HL-60/S4 treated with retinoic acid at 250 ng/mL for 4 days and 3 days (cell line): ENCODE measurements around the gene HNRNPU.

ENCODE experiments used
- in situ Hi-C: fragments of 300-500 bp; cut with MboI; formaldehyde crosslinking; loops from 2 replicates; pipeline ENCODE4 v1.7.0; 2022; ENCODE audit warnings: low sequenced_read_pairs

The HNRNPU gene

GRCh38 chr1:244864253-244865027, at the start of gene HNRNPU:
Gene HNRNPU, minus strand, starts transcription at chr1:244864543. Its CDS starts 236 bp downstream, at chr1:244864307.
- in situ Hi-C loops, result loop anchor here (25.0 kb wide), 1 partner anchor 173 kb away; no protein-coding TSS in a partner anchor

- in situ Hi-C loops, result no loop called here
Observed at GRCh38 chr1:244913806-244914205, 49.5 kb upstream of the HNRNPU start.

GRCh38 chr1:244904119-244904518, 39.8 kb upstream of the HNRNPU start:
- in situ Hi-C loops, result no loop called here

GRCh38 chr1:244901400-244902015, 37.2 kb upstream of the HNRNPU start:
- in situ Hi-C loops, result no loop called here

- in situ Hi-C loops, result no loop called here
Observed at GRCh38 chr1:244897476-244898254, 33.3 kb upstream of the HNRNPU start.

- in situ Hi-C loops, result no loop called here
Observed at GRCh38 chr1:244896550-244896949, 32.2 kb upstream of the HNRNPU start.

GRCh38 chr1:244893836-244894235, 29.5 kb upstream of the HNRNPU start:
- in situ Hi-C loops, result no loop called here

- in situ Hi-C loops, result no loop called here
Observed at GRCh38 chr1:244887281-244887680, 22.9 kb upstream of the HNRNPU start.

GRCh38 chr1:244881552-244882280, 17.4 kb upstream of the HNRNPU start:
- in situ Hi-C loops, result no loop called here

GRCh38 chr1:244878681-244879080, 14.3 kb upstream of the HNRNPU start:
- in situ Hi-C loops, result no loop called here

GRCh38 chr1:244876228-244876910, 12.0 kb upstream of the HNRNPU start:
- in situ Hi-C loops, result no loop called here

- in situ Hi-C loops, result loop anchor here (25.0 kb wide), 1 partner anchor 162 kb away; no protein-coding TSS in a partner anchor
Observed at GRCh38 chr1:244874974-244875579, 10.7 kb upstream of the HNRNPU start.

GRCh38 chr1:244869950-244870349, 5.6 kb upstream of the HNRNPU start:
- in situ Hi-C loops, result loop anchor here (25.0 kb wide), 1 partner anchor 167 kb away; no protein-coding TSS in a partner anchor

- in situ Hi-C loops, result loop anchor here (25.0 kb wide), 1 partner anchor 168 kb away; no protein-coding TSS in a partner anchor
Observed at GRCh38 chr1:244869364-244869827, 5.1 kb upstream of the HNRNPU start.

GRCh38 chr1:244868484-244869363, 4.4 kb upstream of the HNRNPU start:
- in situ Hi-C loops, result loop anchor here (25.0 kb wide), 1 partner anchor 169 kb away; no protein-coding TSS in a partner anchor

GRCh38 chr1:244866355-244866754, 2.0 kb upstream of the HNRNPU start:
- in situ Hi-C loops, result loop anchor here (25.0 kb wide), 1 partner anchor 171 kb away; no protein-coding TSS in a partner anchor

- in situ Hi-C loops, result loop anchor here (25.0 kb wide), 1 partner anchor 171 kb away; no protein-coding TSS in a partner anchor
Observed at GRCh38 chr1:244865820-244866219, 1.5 kb upstream of the HNRNPU start.

GRCh38 chr1:244865028-244865371, 657 bp upstream of the HNRNPU start:
- in situ Hi-C loops, result loop anchor here (25.0 kb wide), 1 partner anchor 172 kb away; no protein-coding TSS in a partner anchor
